ENCODE data around the gene OTOP2. TPM values are rescaled to one million over a fixed set of nuclear protein-coding genes. Genes with fewer than 3 reads are reported as not detected.

OTOP2 gene
- total RNA-seq, 1 donor from 2014 or later, result not detected

GRCh38 chr17:74920642-74921025, 3.4 kb upstream of the OTOP2 start:
- Mint-ChIP-seq H3K9me3 (ENCODE audit: unreplicated experiment) (peaks cover 3% of the 10 kb centered on the region), H3K27me3 (ENCODE audit: low read depth, unreplicated experiment) (peaks cover 44% of the 10 kb centered on the region), H3K4me1 (ENCODE audit: low read depth, unreplicated experiment) (no peaks in the 10 kb centered on the region), H3K36me3 (ENCODE audit: low read depth, unreplicated experiment) (no peaks in the 10 kb centered on the region), H3K4me3 (ENCODE audit: unreplicated experiment) (no peak overlapping the region), H3K27ac (ENCODE audit: unreplicated experiment) (no peak overlapping the region)
- Histone ChIP-seq H3K9ac (ENCODE audit: low read length) (no peak overlapping the region), H3K4me2 (ENCODE audit: low read length) (no peak overlapping the region), H3K4me1 (ENCODE audit: insufficient read depth, low read length) (no peaks in the 10 kb centered on the region), H3K27ac (ENCODE audit: low read depth, low read length) (no peak overlapping the region), H3K27me3 (ENCODE audit: insufficient read depth, low read length) (peaks cover 37% of the 10 kb centered on the region), H3K4me3 (ENCODE audit: insufficient read depth, low read depth, low read length) (no peak overlapping the region), H3K79me2 (ENCODE audit: insufficient read depth, low read length) (no peaks in the 10 kb centered on the region), H3K9me3 (ENCODE audit: insufficient read depth, low read depth, low read length) (no peaks in the 10 kb centered on the region), H4K20me1 (ENCODE audit: insufficient read depth, low read length) (no peaks in the 10 kb centered on the region), H3K36me3 (ENCODE audit: insufficient read depth, low read length) (no peaks in the 10 kb centered on the region), H2AFZ (ENCODE audit: low read depth, low read length) (no peak overlapping the region)
- FAIRE-seq (no peak), DNase-seq (ENCODE audit: low read depth) (no peak)
- TF ChIP-seq CTCF (IDR thresholded peaks at IDR 0.05; ENCODE audit: insufficient read depth, low read depth, low read length) (no peak), EZH2 (IDR thresholded peaks at IDR 0.05; ENCODE audit: insufficient read depth, low read length) (no peak)

GRCh38 chr17:74921026-74921681, 2.9 kb upstream of the OTOP2 start:
- H3K4me1 Mint-ChIP-seq (ENCODE audit: low read depth, unreplicated experiment), result no peaks in the 10 kb centered on the region
- Histone ChIP-seq H3K4me3 (ENCODE audit: insufficient read depth, low read depth, low read length) (no peak overlapping the region), H3K9ac (ENCODE audit: low read length) (no peak overlapping the region), H3K4me2 (ENCODE audit: low read length) (no peak overlapping the region), H3K79me2 (ENCODE audit: insufficient read depth, low read length) (no peaks in the 10 kb centered on the region), H3K9me3 (ENCODE audit: insufficient read depth, low read depth, low read length) (no peaks in the 10 kb centered on the region), H3K27me3 (ENCODE audit: insufficient read depth, low read length) (peaks cover 42% of the 10 kb centered on the region), H3K4me1 (ENCODE audit: insufficient read depth, low read length) (no peaks in the 10 kb centered on the region), H3K36me3 (ENCODE audit: insufficient read depth, low read length) (no peaks in the 10 kb centered on the region), H3K27ac (ENCODE audit: low read depth, low read length) (no peak overlapping the region), H4K20me1 (ENCODE audit: insufficient read depth, low read length) (no peaks in the 10 kb centered on the region), H2AFZ (ENCODE audit: low read depth, low read length) (no peak overlapping the region)
- no peak for DNase-seq (ENCODE audit: low read depth)
- no peak overlapping the region for H3K4me3 Mint-ChIP-seq (ENCODE audit: unreplicated experiment)
- H3K36me3 Mint-ChIP-seq (ENCODE audit: low read depth, unreplicated experiment), result no peaks in the 10 kb centered on the region
- no peak for FAIRE-seq
- peaks cover 47% of the 10 kb centered on the region for H3K27me3 Mint-ChIP-seq (ENCODE audit: low read depth, unreplicated experiment)
- H3K27ac Mint-ChIP-seq (ENCODE audit: unreplicated experiment), result no peak overlapping the region
- TF ChIP-seq CTCF (IDR thresholded peaks at IDR 0.05; ENCODE audit: insufficient read depth, low read depth, low read length), result no peak
- TF ChIP-seq EZH2 (IDR thresholded peaks at IDR 0.05; ENCODE audit: insufficient read depth, low read length), result no peak
- peaks cover 5% of the 10 kb centered on the region for H3K9me3 Mint-ChIP-seq (ENCODE audit: unreplicated experiment)

GRCh38 chr17:74921769-74922168, 2.3 kb upstream of the OTOP2 start:
- H4K20me1 ChIP-seq (ENCODE audit: insufficient read depth, low read length), result no peaks in the 10 kb centered on the region
- peaks cover 45% of the 10 kb centered on the region for H3K27me3 ChIP-seq (ENCODE audit: insufficient read depth, low read length)
- no peaks in the 10 kb centered on the region for H3K4me1 ChIP-seq (ENCODE audit: insufficient read depth, low read length)
- no peak overlapping the region for H3K27ac ChIP-seq (ENCODE audit: low read depth, low read length)
- H3K36me3 Mint-ChIP-seq (ENCODE audit: low read depth, unreplicated experiment), result no peaks in the 10 kb centered on the region
- no peak overlapping the region for H3K4me3 ChIP-seq (ENCODE audit: insufficient read depth, low read depth, low read length)
- H3K27me3 Mint-ChIP-seq (ENCODE audit: low read depth, unreplicated experiment), result peaks cover 51% of the 10 kb centered on the region
- TF ChIP-seq EZH2 (IDR thresholded peaks at IDR 0.05; ENCODE audit: insufficient read depth, low read length) (no peak), CTCF (IDR thresholded peaks at IDR 0.05; ENCODE audit: insufficient read depth, low read depth, low read length) (no peak)
- H3K27ac Mint-ChIP-seq (ENCODE audit: unreplicated experiment), result no peak overlapping the region
- no peak overlapping the region for H3K4me3 Mint-ChIP-seq (ENCODE audit: unreplicated experiment)
- FAIRE-seq, result no peak
- DNase-seq (ENCODE audit: low read depth), result no peak
- H3K4me1 Mint-ChIP-seq (ENCODE audit: low read depth, unreplicated experiment), result no peaks in the 10 kb centered on the region
- no peaks in the 10 kb centered on the region for H3K79me2 ChIP-seq (ENCODE audit: insufficient read depth, low read length)
- peaks cover 6% of the 10 kb centered on the region for H3K9me3 Mint-ChIP-seq (ENCODE audit: unreplicated experiment)
- no peaks in the 10 kb centered on the region for H3K9me3 ChIP-seq (ENCODE audit: insufficient read depth, low read depth, low read length)
- no peak overlapping the region for H3K9ac ChIP-seq (ENCODE audit: low read length)
- H3K36me3 ChIP-seq (ENCODE audit: insufficient read depth, low read length), result no peaks in the 10 kb centered on the region
- no peak overlapping the region for H2AFZ ChIP-seq (ENCODE audit: low read depth, low read length)
- no peak overlapping the region for H3K4me2 ChIP-seq (ENCODE audit: low read length)
